C1 segment of cervical spinal cord (tissue), 14 donors: Measurements from ENCODE around the gene TUBA1C.
"Not testable (repeated sequence)": the region's sequence is repeated elsewhere in the genome, so short reads cannot be mapped to it uniquely, and the experiment has no call there.

ENCODE experiments used
- DNase-seq, 14 donors: peaks; one replicate each; lab custom pipeline; 2025; lab: John Stamatoyannopoulos, UW

TUBA1C gene

GRCh38 chr12:49282740-49283375 is 18.0 kb downstream of the TUBA1C start:
- not testable (repeated sequence) for DNase-seq

GRCh38 chr12:49283541-49284429 is 18.9 kb downstream of the TUBA1C start:
- DNase-seq, result no peak

GRCh38 chr12:49284672-49285071 is 19.8 kb downstream of the TUBA1C start:
- DNase-seq, result no peak

GRCh38 chr12:49287876-49288275 is 23.0 kb downstream of the TUBA1C start:
- no peak for DNase-seq

- peak in 7 of 14 donors; percentile 10 to 42 (median 18) for DNase-seq
Measured at GRCh38 chr12:49288412-49288853, 23.6 kb downstream of the TUBA1C start.

- no peak for DNase-seq
Measured at GRCh38 chr12:49288922-49289555, 24.2 kb downstream of the TUBA1C start.

- no peak for DNase-seq
Measured at GRCh38 chr12:49292729-49293055, 27.8 kb downstream of the TUBA1C start.

- DNase-seq, result peak in 3 of 14 donors; percentile 18 to 39 (median 23)
Measured at GRCh38 chr12:49293056-49293956, 28.4 kb downstream of the TUBA1C start.

- DNase-seq, result no peak
Measured at GRCh38 chr12:49294086-49294803, 29.4 kb downstream of the TUBA1C start.

GRCh38 chr12:49294804-49295081 is 29.9 kb downstream of the TUBA1C start:
- no peak for DNase-seq

GRCh38 chr12:49295082-49295936 is 30.4 kb downstream of the TUBA1C start, which contains the start of gene PRPH:
PRPH (plus strand) TSS chr12:49295147; CDS start chr12:49295201, 54 bp downstream.
- no peak for DNase-seq

- DNase-seq, result no peak
Measured at GRCh38 chr12:49296034-49296835, 31.4 kb downstream of the TUBA1C start.

- DNase-seq, result peak in 1 of 14 donors; percentile 3
Measured at GRCh38 chr12:49296836-49297694, 32.2 kb downstream of the TUBA1C start.

- DNase-seq, result no peak
Measured at GRCh38 chr12:49297695-49298060, 32.8 kb downstream of the TUBA1C start.

GRCh38 chr12:49298160-49298559 is 33.3 kb downstream of the TUBA1C start:
- no peak for DNase-seq

- DNase-seq, result no peak
Measured at GRCh38 chr12:49301760-49302159, 36.9 kb downstream of the TUBA1C start.

- DNase-seq, result no peak
Measured at GRCh38 chr12:49304161-49304560, 39.3 kb downstream of the TUBA1C start.
